Panc1 (cell line): ENCODE data around the gene SEC16A. TPM values are rescaled to one million over a fixed set of nuclear protein-coding genes. Genes with fewer than 3 reads are reported as not detected.

Experiments
- ATAC-seq: fragments of 200-7000 bp; cut with Tn5 transposase; 2 replicates; pipeline ENCODE4 v1.9.1; 2020; ENCODE audit warnings: mild to moderate bottlenecking, moderate library complexity
- BruUV-seq: library from RNA; stranded (reverse); fragments of 400-500 nt; replicated peaks from 2 replicates; lab custom pipeline; 2021; lab: Mats Ljungman, UMichigan
- CTCF ChIA-PET: fragments of 300-600 bp; sonication (Branson Sonifier 250); formaldehyde crosslinking; loops from one replicate; lab custom pipeline; 2022; ENCODE audit warnings: antibody characterized with exemption; lab: Charles Lee
- POLR2A ChIA-PET: fragments of 300-600 bp; sonication (Branson Sonifier 250); formaldehyde crosslinking; loops from one replicate; lab custom pipeline; 2022; ENCODE audit warnings: antibody characterized with exemption; lab: Charles Lee
- DNase-seq: peaks from one replicate; pipeline ENCODE4 v3.0.0-alpha.2; 2010; ENCODE audit warnings: low read depth, low spot score
- H3K27ac ChIP-seq: 2 replicates; pipeline ENCODE4 v1.5.1; 2011; ENCODE audit warnings: mild to moderate bottlenecking, low read length, inconsistent platforms
- H3K27me3 ChIP-seq: fragments of 200-500 bp; sonication (Bioruptor generic); 2 replicates; pipeline ENCODE4 v1.6.0; 2014; ENCODE audit warnings: low read length, inconsistent platforms; ENCODE audit not compliant: control insufficient read depth, insufficient read depth
- H3K36me3 ChIP-seq: fragments of 200-500 bp; sonication (Bioruptor generic); 2 replicates; pipeline ENCODE4 v1.5.1; 2014; ENCODE audit warnings: inconsistent platforms, mild to moderate bottlenecking, low read length, moderate library complexity; ENCODE audit not compliant: control insufficient read depth, insufficient read depth
- H3K4me1 ChIP-seq: 2 replicates; pipeline ENCODE4 v1.5.1; 2011; ENCODE audit warnings: inconsistent platforms, mild to moderate bottlenecking, low read length, moderate library complexity; ENCODE audit not compliant: control insufficient read depth, insufficient read depth
- H3K4me3 ChIP-seq, 2 experiments: 2 replicates each; pipeline ENCODE4 v1.5.1; 2011 to 2012; ENCODE audit warnings: low read depth in 2 of 2, low read length in 2 of 2, mild to moderate bottlenecking in 2 of 2, inconsistent platforms in 1 of 2, moderate library complexity in 1 of 2
- H3K9me3 ChIP-seq: fragments of 200-500 bp; sonication (Bioruptor generic); 2 replicates; pipeline ENCODE4 v1.5.1; 2014; ENCODE audit warnings: low read depth, mild to moderate bottlenecking, inconsistent platforms, low read length, moderate library complexity; ENCODE audit not compliant: control insufficient read depth, insufficient read depth
- CTCF ChIP-seq: fragments of 450-650 bp; IDR thresholded peaks from 2 replicates; pipeline ENCODE4 v1.5.1; 2017; ENCODE audit warnings: mild to moderate bottlenecking
- POLR2AphosphoS5 ChIP-seq: IDR thresholded peaks from 2 replicates; pipeline ENCODE4 v1.6.1; 2012; ENCODE audit warnings: mild to moderate bottlenecking, low read depth, low read length, moderate library complexity
- SIN3A ChIP-seq: IDR thresholded peaks from 2 replicates; pipeline ENCODE4 v1.6.1; 2012; ENCODE audit warnings: low read depth, mild to moderate bottlenecking, low read length, moderate library complexity, borderline replicate concordance; ENCODE audit not compliant: insufficient read depth
- TCF7L2 ChIP-seq: IDR thresholded peaks from 2 replicates; pipeline ENCODE4 v1.6.1; 2011; ENCODE audit warnings: mild to moderate bottlenecking, low read depth, low read length, inconsistent platforms
- in situ Hi-C: cut with HindIII; loops from 2 replicates; pipeline ENCODE4 v1.10.0; 2016; ENCODE audit warnings: low sequenced_read_pairs, low pct_unique_long_range_greater_than_20kb
- intact Hi-C: fragments of 100-400 bp; cut with micrococcal nuclease; formaldehyde crosslinking; loops from one replicate; pipeline ENCODE4 v1.10.0; 2022; ENCODE audit not compliant: unreplicated experiment
- total RNA-seq: library from RNA; stranded (reverse); gene quantifications from one replicate; pipeline ENCODE4 v1.2.1, GENCODE V29; 2021; ENCODE audit not compliant: unreplicated experiment
- TF ChIP-seq, protein P1 (sequence below), 2 experiments: IDR thresholded peaks; 2 replicates each; pipeline ENCODE4 v1.6.1; 2011 to 2012; ENCODE audit warnings: low read depth in 2 of 2, control low read depth in 1 of 2, low read length in 1 of 2, mild to moderate bottlenecking in 1 of 2, moderate library complexity in 1 of 2; ENCODE audit not compliant: insufficient read depth in 1 of 2

Gene SEC16A
- total RNA-seq, 1 experiment from 2014 or later = 76.5 TPM

DNA sequence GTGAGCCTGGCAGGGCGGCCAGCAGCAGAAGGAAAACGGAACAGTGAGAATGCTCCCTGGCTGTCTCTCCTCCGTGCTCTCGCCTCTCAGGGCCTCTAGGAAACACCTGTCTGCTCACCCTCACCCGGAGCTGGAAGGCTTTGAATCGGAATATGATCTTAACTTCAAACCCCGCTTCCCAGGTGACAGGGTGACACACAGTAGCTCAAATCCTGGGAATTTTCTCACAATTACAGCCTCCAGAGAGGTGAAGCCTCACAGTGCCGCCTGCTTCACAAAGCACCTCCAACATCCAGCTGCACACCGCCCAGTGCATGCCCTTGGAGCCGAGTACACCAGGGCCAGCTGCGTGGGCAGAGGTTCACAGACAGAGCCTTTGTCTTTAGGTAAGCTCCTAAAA is 12.5 kb downstream of the SEC16A start:
- Histone ChIP-seq H3K9me3 (no peaks in the 10 kb centered on the region), H3K27me3 (no peaks in the 10 kb centered on the region), H3K27ac (no peak overlapping the region), H3K36me3 (peaks cover 8% of the 10 kb centered on the region), H3K4me1 (no peaks in the 10 kb centered on the region), H3K4me3 (no peak overlapping the region)
- intact Hi-C loops (no loop called here), in situ Hi-C loops (no loop called here)
- DNase-seq (no peak), ATAC-seq (no peak)
- no TSS peak for BruUV-seq
- no peak for TF ChIP-seq CTCF
- TF ChIP-seq, protein P1, sequence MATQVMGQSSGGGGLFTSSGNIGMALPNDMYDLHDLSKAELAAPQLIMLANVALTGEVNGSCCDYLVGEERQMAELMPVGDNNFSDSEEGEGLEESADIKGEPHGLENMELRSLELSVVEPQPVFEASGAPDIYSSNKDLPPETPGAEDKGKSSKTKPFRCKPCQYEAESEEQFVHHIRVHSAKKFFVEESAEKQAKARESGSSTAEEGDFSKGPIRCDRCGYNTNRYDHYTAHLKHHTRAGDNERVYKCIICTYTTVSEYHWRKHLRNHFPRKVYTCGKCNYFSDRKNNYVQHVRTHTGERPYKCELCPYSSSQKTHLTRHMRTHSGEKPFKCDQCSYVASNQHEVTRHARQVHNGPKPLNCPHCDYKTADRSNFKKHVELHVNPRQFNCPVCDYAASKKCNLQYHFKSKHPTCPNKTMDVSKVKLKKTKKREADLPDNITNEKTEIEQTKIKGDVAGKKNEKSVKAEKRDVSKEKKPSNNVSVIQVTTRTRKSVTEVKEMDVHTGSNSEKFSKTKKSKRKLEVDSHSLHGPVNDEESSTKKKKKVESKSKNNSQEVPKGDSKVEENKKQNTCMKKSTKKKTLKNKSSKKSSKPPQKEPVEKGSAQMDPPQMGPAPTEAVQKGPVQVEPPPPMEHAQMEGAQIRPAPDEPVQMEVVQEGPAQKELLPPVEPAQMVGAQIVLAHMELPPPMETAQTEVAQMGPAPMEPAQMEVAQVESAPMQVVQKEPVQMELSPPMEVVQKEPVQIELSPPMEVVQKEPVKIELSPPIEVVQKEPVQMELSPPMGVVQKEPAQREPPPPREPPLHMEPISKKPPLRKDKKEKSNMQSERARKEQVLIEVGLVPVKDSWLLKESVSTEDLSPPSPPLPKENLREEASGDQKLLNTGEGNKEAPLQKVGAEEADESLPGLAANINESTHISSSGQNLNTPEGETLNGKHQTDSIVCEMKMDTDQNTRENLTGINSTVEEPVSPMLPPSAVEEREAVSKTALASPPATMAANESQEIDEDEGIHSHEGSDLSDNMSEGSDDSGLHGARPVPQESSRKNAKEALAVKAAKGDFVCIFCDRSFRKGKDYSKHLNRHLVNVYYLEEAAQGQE (IDR thresholded peaks at IDR 0.05; ENCODE audit: insufficient read depth in 1 of 2, low read depth in 2 of 2, low read length in 1 of 2) = no peak
- ChIA-PET CTCF (no interaction called here), POLR2A (no interaction called here)

GRCh38 chr9:136467766-136468165 is 15.1 kb downstream of the SEC16A start:
- BruUV-seq = no TSS peak
- no peaks in the 10 kb centered on the region for H3K27me3 ChIP-seq
- ChIA-PET POLR2A (no interaction called here), CTCF (no interaction called here)
- in situ Hi-C loops = no loop called here
- no peaks in the 10 kb centered on the region for H3K4me1 ChIP-seq
- intact Hi-C loops = no loop called here
- no peak overlapping the region for H3K27ac ChIP-seq
- H3K36me3 ChIP-seq = peaks cover 16% of the 10 kb centered on the region
- no peak for ATAC-seq
- no peak overlapping the region for H3K4me3 ChIP-seq
- no peaks in the 10 kb centered on the region for H3K9me3 ChIP-seq
- TF ChIP-seq, protein P1 (IDR thresholded peaks at IDR 0.05; ENCODE audit: insufficient read depth in 1 of 2, low read depth in 2 of 2, low read length in 1 of 2) = no peak
- no peak for TF ChIP-seq POLR2AphosphoS5
- DNase-seq = no peak

DNA sequence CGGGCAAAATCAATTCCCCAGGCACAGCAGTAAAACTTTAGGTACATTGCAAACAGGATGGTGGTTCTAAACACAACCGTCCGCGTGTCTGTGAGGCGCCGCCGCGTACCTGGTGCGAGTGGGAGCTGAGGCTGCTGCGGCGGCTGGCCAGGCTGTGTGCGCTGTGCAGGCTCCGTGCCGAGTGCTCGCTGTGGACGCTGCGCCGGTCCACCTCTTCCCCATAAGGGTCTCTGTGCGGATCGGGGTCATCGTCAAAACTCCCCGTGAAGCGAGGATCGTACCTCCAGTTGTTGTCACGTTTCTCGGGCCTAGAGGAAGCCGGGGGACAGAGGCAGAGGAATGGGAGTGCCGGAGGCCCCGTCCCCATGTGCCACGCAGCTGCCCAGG is 16.7 kb downstream of the SEC16A start:
- CTCF ChIA-PET = no interaction called here
- Histone ChIP-seq H3K27ac (no peak overlapping the region), H3K4me3 (no peak overlapping the region), H3K27me3 (no peaks in the 10 kb centered on the region), H3K36me3 (peaks cover 16% of the 10 kb centered on the region), H3K4me1 (no peaks in the 10 kb centered on the region), H3K9me3 (no peaks in the 10 kb centered on the region)
- DNase-seq (no peak), ATAC-seq (no peak)
- in situ Hi-C loops = no loop called here
- intact Hi-C loops = no loop called here
- TF ChIP-seq SIN3A (no peak), CTCF (no peak), TCF7L2 (no peak), POLR2AphosphoS5 (no peak)
- TF ChIP-seq, protein P1 (IDR thresholded peaks at IDR 0.05; ENCODE audit: insufficient read depth in 1 of 2, low read depth in 2 of 2, low read length in 1 of 2) = no peak
- POLR2A ChIA-PET = no interaction called here
- no TSS peak for BruUV-seq
